Gastroesophageal sphincter (tissue), 3 donors: ENCODE measurements around the gene CASQ1.

Experiments used
- EP300 ChIP-seq: sonication (generic); formaldehyde crosslinking; IDR thresholded peaks from one replicate; pipeline ENCODE4 v1.6.1; 2017; ENCODE audit warnings: antibody characterized with exemption, mild to moderate bottlenecking
- POLR2A ChIP-seq, 2 donors: fragments of 450-650 bp; IDR thresholded peaks; one replicate each; pipeline ENCODE4 v1.6.1; 2017; ENCODE audit warnings: antibody characterized with exemption in 2 of 2, mild to moderate bottlenecking in 2 of 2, moderate library complexity in 1 of 2
- POLR2AphosphoS5 ChIP-seq: sonication (generic); formaldehyde crosslinking; IDR thresholded peaks from one replicate; pipeline ENCODE4 v1.6.1; 2017; ENCODE audit warnings: antibody characterized with exemption
- TF ChIP-seq, protein P1 (sequence below), 4 experiments: fragments of 200-600 bp in 2 of 4; fragments of 450-650 bp in 2 of 4; sonication (generic) in 1 of 4; IDR thresholded peaks; one replicate each; pipeline ENCODE4 v1.5.1; 2017 to 2019; ENCODE audit warnings: antibody characterized with exemption in 4 of 4, mild to moderate bottlenecking in 2 of 4, moderate library complexity in 2 of 4

DNA sequence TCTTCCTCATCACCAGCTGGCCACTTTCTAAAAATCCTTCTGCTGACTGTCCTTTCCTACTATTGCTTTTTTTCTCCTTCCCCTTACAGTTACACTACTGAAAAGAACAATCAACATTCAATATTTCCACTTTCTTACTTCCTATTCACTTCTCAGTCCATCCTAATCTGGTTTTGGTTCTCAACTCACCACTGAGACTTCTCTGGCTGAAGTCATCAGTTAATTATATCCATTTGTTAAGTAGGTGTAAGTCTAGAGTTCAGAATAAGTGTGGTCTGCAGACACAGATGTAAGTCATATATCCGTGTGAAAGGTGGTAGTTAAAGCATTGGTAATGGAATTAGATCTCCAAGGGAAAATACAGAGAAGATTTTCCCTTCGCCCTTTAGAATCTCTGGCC lies 36.2 kb downstream of the CASQ1 start:
- TF ChIP-seq EP300 (no peak), POLR2A (IDR thresholded peaks at IDR 0.05) (no peak), POLR2AphosphoS5 (no peak)
- TF ChIP-seq, protein P1, sequence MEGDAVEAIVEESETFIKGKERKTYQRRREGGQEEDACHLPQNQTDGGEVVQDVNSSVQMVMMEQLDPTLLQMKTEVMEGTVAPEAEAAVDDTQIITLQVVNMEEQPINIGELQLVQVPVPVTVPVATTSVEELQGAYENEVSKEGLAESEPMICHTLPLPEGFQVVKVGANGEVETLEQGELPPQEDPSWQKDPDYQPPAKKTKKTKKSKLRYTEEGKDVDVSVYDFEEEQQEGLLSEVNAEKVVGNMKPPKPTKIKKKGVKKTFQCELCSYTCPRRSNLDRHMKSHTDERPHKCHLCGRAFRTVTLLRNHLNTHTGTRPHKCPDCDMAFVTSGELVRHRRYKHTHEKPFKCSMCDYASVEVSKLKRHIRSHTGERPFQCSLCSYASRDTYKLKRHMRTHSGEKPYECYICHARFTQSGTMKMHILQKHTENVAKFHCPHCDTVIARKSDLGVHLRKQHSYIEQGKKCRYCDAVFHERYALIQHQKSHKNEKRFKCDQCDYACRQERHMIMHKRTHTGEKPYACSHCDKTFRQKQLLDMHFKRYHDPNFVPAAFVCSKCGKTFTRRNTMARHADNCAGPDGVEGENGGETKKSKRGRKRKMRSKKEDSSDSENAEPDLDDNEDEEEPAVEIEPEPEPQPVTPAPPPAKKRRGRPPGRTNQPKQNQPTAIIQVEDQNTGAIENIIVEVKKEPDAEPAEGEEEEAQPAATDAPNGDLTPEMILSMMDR (IDR thresholded peaks at IDR 0.05), result no peak
